Naive thymus-derived CD4-positive, alpha-beta T cell (primary cell): ENCODE results near the gene LSM4. TPM values are rescaled to one million over a fixed set of nuclear protein-coding genes. Genes with fewer than 3 reads are reported as not detected.

Experiments used
- ATAC-seq: fragments of 150-1000 bp; cut with Tn5 transposase; 2 replicates; pipeline ENCODE4 v1.10.0; 2021; ENCODE audit warnings: mild to moderate bottlenecking, moderate library complexity
- CTCF ChIA-PET: fragments of 350-600 bp; sonication (Branson Sonifier 250); formaldehyde crosslinking; loops from one replicate; lab custom pipeline; 2021; ENCODE audit warnings: antibody characterized with exemption; lab: Charles Lee
- POLR2A ChIA-PET: fragments of 350-600 bp; sonication (Branson Sonifier 250); formaldehyde crosslinking; loops from one replicate; lab custom pipeline; 2021; ENCODE audit warnings: antibody characterized with exemption, inconsistent platforms; lab: Charles Lee
- DNase-seq, 9 donors: peaks; one replicate each; pipeline versions ENCODE4 v3.0.0 to v3.0.0-alpha.2; 2020 to 2022; ENCODE audit warnings: mixed read lengths in 1 of 9
- H3K27ac ChIP-seq: one replicate; pipeline ENCODE4 v1.7.0; 2013; ENCODE audit warnings: mild to moderate bottlenecking, low read depth, low read length, moderate library complexity
- H3K27me3 ChIP-seq, 2 donors: one replicate each; pipeline ENCODE4 v1.7.0; 2013; ENCODE audit warnings: low read length in 2 of 2, mild to moderate bottlenecking in 2 of 2, moderate library complexity in 2 of 2; ENCODE audit not compliant: control insufficient read depth in 2 of 2, insufficient read depth in 2 of 2
- H3K36me3 ChIP-seq, 3 experiments: 1 replicate in 2 of 3; 2 replicates in 1 of 3; pipeline ENCODE4 v1.7.0; 2013; ENCODE audit warnings: low read length in 3 of 3, mild to moderate bottlenecking in 3 of 3, moderate library complexity in 1 of 3; ENCODE audit not compliant: insufficient read depth in 3 of 3, control insufficient read depth in 2 of 3
- H3K4me1 ChIP-seq, 2 donors: one replicate each; pipeline ENCODE4 v1.7.0; 2013; ENCODE audit warnings: low read length in 2 of 2, mild to moderate bottlenecking in 2 of 2, moderate library complexity in 1 of 2; ENCODE audit not compliant: control insufficient read depth in 2 of 2, insufficient read depth in 2 of 2
- H3K4me3 ChIP-seq: 2 replicates; pipeline ENCODE4 v1.7.0; 2013; ENCODE audit warnings: mild to moderate bottlenecking, low read length
- H3K9me3 ChIP-seq, 3 experiments: 1 replicate in 2 of 3; 2 replicates in 1 of 3; pipeline ENCODE4 v1.7.0; 2013; ENCODE audit warnings: low read length in 3 of 3; ENCODE audit not compliant: control insufficient read depth in 2 of 3
- H3K27ac Mint-ChIP-seq, 9 donors: one replicate each; pipeline ENCODE4 v1.8.0; 2020 to 2022; ENCODE audit warnings: mixed read lengths in 9 of 9, mild to moderate bottlenecking in 8 of 9, moderate library complexity in 5 of 9, inconsistent platforms in 2 of 9
- H3K27me3 Mint-ChIP-seq, 5 donors: one replicate each; pipeline ENCODE4 v1.8.0; 2021 to 2022; ENCODE audit warnings: mixed read lengths in 5 of 5, mild to moderate bottlenecking in 1 of 5
- H3K36me3 Mint-ChIP-seq, 5 donors: one replicate each; pipeline ENCODE4 v1.8.0; 2020 to 2022; ENCODE audit warnings: mixed read lengths in 5 of 5, mild to moderate bottlenecking in 3 of 5, inconsistent platforms in 1 of 5
- H3K4me1 Mint-ChIP-seq, 7 donors: one replicate each; pipeline ENCODE4 v1.8.0; 2020 to 2022; ENCODE audit warnings: mixed read lengths in 7 of 7, mild to moderate bottlenecking in 3 of 7, inconsistent platforms in 1 of 7
- H3K4me3 Mint-ChIP-seq, 10 donors: one replicate each; pipeline ENCODE4 v1.8.0; 2020 to 2022; ENCODE audit warnings: mild to moderate bottlenecking in 10 of 10, mixed read lengths in 10 of 10, moderate library complexity in 6 of 10, inconsistent platforms in 2 of 10
- H3K9me3 Mint-ChIP-seq, 11 donors: one replicate each; pipeline ENCODE4 v1.8.0; 2020 to 2022; ENCODE audit warnings: mixed read lengths in 11 of 11, mild to moderate bottlenecking in 4 of 11, inconsistent platforms in 1 of 11, moderate library complexity in 1 of 11
- intact Hi-C, 2 donors: fragments of 100-400 bp; cut with micrococcal nuclease; formaldehyde crosslinking; loops; one replicate each; pipeline ENCODE4 v1.15.1; 2023
- polyA plus RNA-seq, 2 donors: library from polyadenylated mRNA; unstranded; fragments of 300-500 nt; fragmentation: Illumina TruSeq; gene quantifications; one replicate each; pipeline ENCODE4 v1.2.3, GENCODE V29; 2021
- total RNA-seq, 6 experiments: library from RNA in 5 of 6; stranded (reverse) in 5 of 6; gene quantifications; 1 replicate in 5 of 6; 2 replicates in 1 of 6; pipeline ENCODE4 v1.2.3 and lab custom pipeline; 2021 to 2026

Gene LSM4
- total and polyA plus RNA-seq, 7 experiments from 2014 or later = 45.3 to 163 (median 67.5) TPM

DNA sequence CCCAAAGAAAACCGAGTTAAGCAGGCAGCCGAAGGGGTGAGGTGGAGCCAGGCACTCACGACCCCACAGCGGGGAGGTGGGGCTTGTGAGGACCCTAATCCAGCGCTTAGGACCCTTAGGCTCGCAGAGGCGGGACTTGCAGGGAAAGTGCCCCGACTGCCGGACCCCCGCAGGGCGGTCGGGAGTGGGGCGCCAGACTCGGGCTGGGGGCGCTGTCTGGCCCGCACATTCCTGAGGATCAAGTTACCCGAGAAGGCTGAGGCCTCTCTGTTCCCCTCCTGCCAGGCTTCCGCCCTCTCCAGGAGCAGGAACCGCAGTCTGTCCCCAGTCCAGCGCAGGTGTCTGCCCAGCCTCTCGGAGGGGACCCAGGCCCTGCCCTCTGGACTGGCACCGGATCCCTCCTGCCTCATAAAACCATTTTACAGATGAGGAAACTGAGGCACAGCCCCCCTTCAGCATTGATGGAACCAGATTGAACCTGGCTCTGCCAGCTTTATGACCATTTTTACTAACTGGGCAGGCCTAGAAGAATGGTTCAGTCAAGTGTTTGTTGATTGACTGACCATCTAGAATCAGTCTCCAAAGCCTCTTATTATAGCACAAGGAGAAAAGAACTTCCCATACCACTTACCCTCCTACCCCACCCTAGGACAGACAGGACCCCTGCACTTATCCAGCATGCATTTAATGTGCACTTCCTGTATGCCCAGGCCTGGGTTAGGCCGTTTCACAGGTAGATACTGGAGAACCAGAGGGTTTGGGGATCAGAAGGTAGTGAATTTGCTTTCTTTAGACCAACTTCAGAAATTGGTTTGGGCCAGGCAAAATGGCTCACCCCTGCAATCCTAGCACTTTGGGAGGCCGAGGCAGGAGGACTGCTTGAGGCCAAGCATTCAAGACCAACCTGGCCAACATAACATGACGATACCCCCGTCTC is 34.8 kb downstream of the LSM4 start:
- H3K27me3 ChIP-seq = no peaks in the 10 kb centered on the region
- ATAC-seq (no peak), DNase-seq (no peak)
- Mint-ChIP-seq H3K4me1 (peaks cover 37 to 62% (median 54%) of the 10 kb centered on the region in 7 donors), H3K36me3 (peaks cover 0 to 10% (median 0%) of the 10 kb centered on the region in 5 donors), H3K9me3 (peaks cover 0 to 2% (median 0%) of the 10 kb centered on the region in 11 donors), H3K4me3 (peak overlapping the region in 1 of 10 donors; percentile 20), H3K27ac (peak overlapping the region in 5 of 9 donors; percentile 12 to 91 (median 55)), H3K27me3 (no peaks in the 10 kb centered on the region)
- H3K4me3 ChIP-seq = no peak overlapping the region
- H3K4me1 ChIP-seq = peaks cover 30 to 41% of the 10 kb centered on the region in 2 donors
- no peaks in the 10 kb centered on the region for H3K9me3 ChIP-seq
- intact Hi-C loops = no loop called here
- H3K36me3 ChIP-seq = no peaks in the 10 kb centered on the region
- POLR2A ChIA-PET = interaction anchor here (1.1 to 6.7 kb wide), 5 partner anchors 8 to 33 kb away, joined by 4 to 216 read pairs (median 49); partner anchors contain the start of genes JUND and LSM4
- CTCF ChIA-PET = no interaction called here
- peak overlapping the region; percentile 17 for H3K27ac ChIP-seq

DNA sequence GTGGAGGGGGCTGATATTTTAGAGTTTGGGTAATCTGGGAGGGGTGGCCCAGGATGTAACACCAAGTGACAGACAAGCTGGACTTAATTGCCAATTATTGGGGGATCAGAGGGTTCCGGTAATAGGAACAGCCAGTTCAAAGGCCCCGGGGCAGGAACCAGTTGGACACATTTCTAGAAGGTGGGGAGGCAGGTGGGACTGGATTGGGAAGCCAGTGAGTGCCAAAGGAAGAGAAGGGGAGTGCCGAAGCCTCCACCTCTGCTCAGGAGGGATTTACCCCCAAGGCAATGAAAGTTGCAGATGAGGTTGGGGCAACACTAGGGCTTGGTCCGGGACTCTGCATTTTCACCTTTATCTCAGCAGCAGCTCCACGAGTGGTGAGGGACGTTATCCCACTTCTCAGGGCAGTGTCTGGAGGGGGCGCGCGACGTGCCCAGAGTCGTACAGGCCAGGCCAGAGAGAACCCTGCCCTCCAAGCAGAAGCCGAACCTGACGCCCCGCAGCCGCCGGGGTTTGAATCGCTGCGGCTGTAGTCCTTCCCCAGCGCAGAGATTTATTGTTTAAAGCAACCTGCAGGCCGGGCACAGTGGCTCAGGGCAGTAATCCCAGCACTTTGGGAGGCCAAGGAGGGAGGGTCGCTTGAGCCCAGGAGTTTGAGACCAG is 35.8 kb downstream of the LSM4 start:
- H3K4me1 Mint-ChIP-seq = peaks cover 41 to 68% (median 60%) of the 10 kb centered on the region in 7 donors
- peak overlapping the region; percentile 15 to 90 (median 84) for H3K27ac Mint-ChIP-seq
- Histone ChIP-seq H3K9me3 (no peaks in the 10 kb centered on the region), H3K36me3 (no peaks in the 10 kb centered on the region), H3K4me1 (peaks cover 36 to 46% of the 10 kb centered on the region in 2 donors), H3K27me3 (no peaks in the 10 kb centered on the region), H3K27ac (no peak overlapping the region), H3K4me3 (no peak overlapping the region)
- ChIA-PET CTCF (no interaction called here), POLR2A (interaction anchor here (1.2 to 5.4 kb wide), 4 partner anchors 16 to 42 kb away, joined by 4 to 47 read pairs (median 6); no protein-coding TSS in a partner anchor)
- H3K4me3 Mint-ChIP-seq = no peak overlapping the region
- H3K36me3 Mint-ChIP-seq = peaks cover 0 to 13% (median 0%) of the 10 kb centered on the region in 5 donors
- H3K27me3 Mint-ChIP-seq = no peaks in the 10 kb centered on the region
- intact Hi-C loops = no loop called here
- ATAC-seq = no peak
- DNase-seq = no peak
- H3K9me3 Mint-ChIP-seq = peaks cover 0 to 6% (median 0%) of the 10 kb centered on the region in 11 donors

DNA sequence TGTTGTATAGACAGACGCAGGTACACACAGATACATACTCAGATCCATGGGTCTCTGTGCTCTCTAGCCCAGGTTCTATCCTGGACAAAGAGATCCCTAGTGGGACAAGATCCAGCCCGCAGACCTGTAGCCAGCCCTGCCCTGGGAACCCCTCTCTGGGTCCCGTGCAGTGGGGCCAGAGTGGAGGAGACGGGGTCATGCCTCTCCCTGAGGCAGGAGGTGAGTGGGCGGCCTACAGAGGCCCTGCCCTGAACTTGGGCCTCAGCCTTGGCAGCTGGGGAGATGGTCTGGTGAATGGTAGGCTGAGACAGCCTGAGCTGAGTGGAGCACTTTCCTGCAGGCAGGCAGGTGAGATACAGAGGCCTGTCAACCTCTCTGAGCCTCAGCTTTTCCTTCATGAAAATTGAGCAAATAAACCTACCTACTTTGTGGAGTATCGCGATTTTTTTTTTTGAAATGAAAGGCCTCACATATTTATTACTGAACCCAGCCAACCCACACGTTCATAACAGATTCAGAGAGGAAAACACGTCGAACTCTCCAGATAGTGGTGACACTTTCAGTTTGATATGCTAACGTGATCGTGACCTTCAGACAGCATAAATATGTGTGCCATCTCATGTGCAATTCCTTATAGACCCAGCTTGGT is 38.0 kb downstream of the LSM4 start:
- peaks cover 0 to 3% (median 0%) of the 10 kb centered on the region in 5 donors for H3K27me3 Mint-ChIP-seq
- peaks cover 0 to 11% (median 0%) of the 10 kb centered on the region in 3 experiments for H3K36me3 ChIP-seq
- ATAC-seq (no peak), DNase-seq (peak in 4 of 9 donors; percentile 22 to 71 (median 34))
- POLR2A ChIA-PET = interaction anchor here (0.6 to 5.4 kb wide), 10 partner anchors 8 to 245 kb away, joined by 3 to 47 read pairs (median 4); partner anchors contain the start of gene LSM4
- H3K4me3 ChIP-seq = peak overlapping the region; percentile 8
- peak overlapping the region; percentile 74 for H3K27ac ChIP-seq
- peaks cover 28 to 50% (median 44%) of the 10 kb centered on the region in 7 donors for H3K4me1 Mint-ChIP-seq
- intact Hi-C loops = no loop called here
- no peaks in the 10 kb centered on the region for H3K27me3 ChIP-seq
- H3K27ac Mint-ChIP-seq = peak overlapping the region; percentile 85 to 96 (median 90)
- peaks cover 0 to 14% (median 0%) of the 10 kb centered on the region in 11 donors for H3K9me3 Mint-ChIP-seq
- H3K36me3 Mint-ChIP-seq = peaks cover 0 to 12% (median 0%) of the 10 kb centered on the region in 5 donors
- peak overlapping the region; percentile 20 to 72 (median 44) for H3K4me3 Mint-ChIP-seq
- peaks cover 21 to 32% of the 10 kb centered on the region in 2 donors for H3K4me1 ChIP-seq
- CTCF ChIA-PET = interaction anchor here (1.6 kb wide), 1 partner anchor 31 kb away, joined by 3 read pairs; no protein-coding TSS in a partner anchor
- H3K9me3 ChIP-seq = no peaks in the 10 kb centered on the region

DNA sequence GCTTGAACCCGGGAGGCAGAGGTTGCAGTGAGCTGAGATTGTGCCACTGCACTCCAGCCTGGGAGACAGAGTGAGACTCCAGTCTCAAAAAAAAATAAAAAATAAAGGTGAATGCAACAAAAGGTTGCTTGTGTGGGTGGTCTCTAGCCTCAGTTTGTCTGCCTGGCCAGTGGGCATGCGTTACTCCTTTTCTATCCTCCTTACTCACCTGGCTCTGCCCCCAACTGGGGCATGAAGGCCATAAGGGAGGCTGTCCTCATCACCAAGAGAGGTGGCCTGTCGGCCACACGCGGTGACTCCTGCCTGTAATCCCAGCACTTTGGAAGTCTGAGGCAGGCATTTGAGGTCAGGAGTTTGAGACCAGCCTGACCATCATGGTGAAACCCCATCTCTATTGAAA is 39.5 kb downstream of the LSM4 start:
- Mint-ChIP-seq H3K27ac (peak overlapping the region; percentile 72 to 99 (median 97)), H3K4me1 (peaks cover 31 to 55% (median 48%) of the 10 kb centered on the region in 7 donors), H3K9me3 (peaks cover 0 to 28% (median 0%) of the 10 kb centered on the region in 11 donors), H3K36me3 (peaks cover 0 to 25% (median 8%) of the 10 kb centered on the region in 5 donors), H3K4me3 (peak overlapping the region in 9 of 10 donors; percentile 14 to 94 (median 41)), H3K27me3 (peaks cover 0 to 9% (median 0%) of the 10 kb centered on the region in 5 donors)
- H3K9me3 ChIP-seq = no peaks in the 10 kb centered on the region
- POLR2A ChIA-PET = interaction anchor here (3.0 to 10.5 kb wide), 4 partner anchors 8 to 53 kb away, joined by 11 to 757 read pairs (median 132); partner anchors contain the start of gene LSM4
- intact Hi-C loops = no loop called here
- H3K27ac ChIP-seq = peak overlapping the region; percentile 100
- ATAC-seq (no peak), DNase-seq (no peak)
- H3K4me1 ChIP-seq = peaks cover 26 to 35% of the 10 kb centered on the region in 2 donors
- H3K4me3 ChIP-seq = no peak overlapping the region
- H3K36me3 ChIP-seq = peaks cover 0 to 25% (median 0%) of the 10 kb centered on the region in 3 experiments
- H3K27me3 ChIP-seq = no peaks in the 10 kb centered on the region
- CTCF ChIA-PET = no interaction called here

DNA sequence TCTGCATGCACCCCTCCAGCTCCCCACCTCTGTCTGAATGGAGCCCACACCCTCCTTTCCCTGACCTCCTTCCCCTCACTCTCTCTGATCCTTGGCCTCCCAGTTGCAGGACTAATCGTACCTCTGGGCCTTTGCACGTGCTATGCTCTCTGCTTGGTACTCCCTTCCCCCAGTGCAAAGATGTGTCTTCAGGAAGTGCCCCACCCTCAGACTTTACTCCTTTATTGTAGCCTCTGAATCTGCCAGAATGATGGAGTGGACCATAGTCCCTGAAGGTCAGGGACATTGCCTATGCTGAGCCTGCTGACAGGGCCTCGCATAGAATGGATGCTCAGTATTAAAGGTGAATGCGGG is 40.1 kb downstream of the LSM4 start:
- Histone ChIP-seq H3K9me3 (no peaks in the 10 kb centered on the region), H3K4me3 (peak overlapping the region; percentile 63), H3K27me3 (no peaks in the 10 kb centered on the region), H3K36me3 (peaks cover 0 to 30% (median 4%) of the 10 kb centered on the region in 3 experiments), H3K27ac (peak overlapping the region; percentile 100), H3K4me1 (peaks cover 26 to 40% of the 10 kb centered on the region in 2 donors)
- ChIA-PET CTCF (no interaction called here), POLR2A (interaction anchor here (0.7 to 10.5 kb wide), 12 partner anchors 9 to 274 kb away, joined by 3 to 757 read pairs (median 36); partner anchors contain the start of genes KXD1, LSM4, MPV17L2 and RAB3A)
- no peak for ATAC-seq
- no peak for DNase-seq
- Mint-ChIP-seq H3K27ac (peak overlapping the region; percentile 94 to 99 (median 97)), H3K4me1 (peaks cover 31 to 59% (median 53%) of the 10 kb centered on the region in 7 donors), H3K36me3 (peaks cover 0 to 29% (median 8%) of the 10 kb centered on the region in 5 donors), H3K9me3 (peaks cover 0 to 33% (median 0%) of the 10 kb centered on the region in 11 donors), H3K27me3 (peaks cover 0 to 9% (median 0%) of the 10 kb centered on the region in 5 donors), H3K4me3 (peak overlapping the region; percentile 70 to 96 (median 88))
- intact Hi-C loops = no loop called here
